Stimulated activated CD4-positive, alpha-beta T cell treated with anti-CD3 and anti-CD28 coated beads, Interleukin-1b, Interleukin-23, amount 100 ng/mL, for 24 hours (primary cell): Measurements from ENCODE around the gene UCHL1.

ENCODE experiments used
- DNase-seq, 4 experiments: peaks; one replicate each; pipeline ENCODE4 v3.0.0-alpha.2; 2020; ENCODE audit warnings: low read depth in 4 of 4, low spot score in 1 of 4

The UCHL1 gene

DNA sequence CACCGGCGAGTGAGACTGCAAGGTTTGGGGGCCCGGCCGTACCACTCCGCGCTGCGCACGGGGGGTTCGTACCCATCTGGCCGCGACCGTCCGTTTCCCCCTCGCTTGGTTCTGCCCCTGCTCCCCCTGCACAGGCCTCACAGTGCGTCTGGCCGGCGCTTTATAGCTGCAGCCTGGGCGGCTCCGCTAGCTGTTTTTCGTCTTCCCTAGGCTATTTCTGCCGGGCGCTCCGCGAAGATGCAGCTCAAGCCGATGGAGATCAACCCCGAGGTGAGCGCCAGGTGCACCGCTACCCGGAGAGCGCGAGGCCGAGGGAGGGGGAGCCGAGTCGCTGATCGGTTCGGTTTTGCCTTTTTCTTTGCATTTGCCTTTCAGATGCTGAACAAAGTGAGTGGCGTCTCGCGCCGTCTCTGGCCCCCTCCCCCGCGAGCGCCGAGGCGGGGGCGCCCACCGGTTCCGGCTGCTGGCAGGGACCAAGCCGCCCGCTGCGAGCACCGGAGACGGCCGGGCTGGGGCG, at the start of gene UCHL1:
UCHL1 (plus strand) TSS at position 189 of the 517 bp plus-strand sequence; CDS start at position 238, 49 bp downstream.
- DNase-seq: no peak

DNA sequence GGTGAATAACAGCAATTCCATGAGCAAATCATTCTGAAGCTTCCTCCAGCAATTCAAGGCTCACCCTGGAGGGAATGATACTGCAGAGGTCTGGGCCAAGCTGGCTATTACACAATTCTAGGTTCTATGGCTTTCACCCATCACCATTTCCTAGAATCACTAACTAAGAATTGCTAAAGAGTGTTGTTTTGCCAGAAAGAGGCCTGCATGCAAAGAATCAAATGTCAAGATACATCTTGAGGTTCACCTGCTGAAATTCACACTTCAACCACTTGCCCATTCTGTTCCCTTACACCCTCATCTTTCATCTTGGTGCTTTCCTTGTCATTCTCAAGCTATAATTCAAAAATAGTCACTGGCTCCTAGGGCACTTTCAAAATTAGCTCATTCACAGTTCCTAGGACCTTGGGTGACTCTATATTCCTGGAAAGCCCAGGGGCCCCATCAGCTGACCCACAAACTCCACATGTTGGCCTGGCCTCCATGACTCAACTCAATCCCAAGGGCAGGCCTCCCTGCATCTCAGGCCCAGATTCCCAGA, 49.4 kb upstream of the UCHL1 start:
- DNase-seq: no peak

DNA sequence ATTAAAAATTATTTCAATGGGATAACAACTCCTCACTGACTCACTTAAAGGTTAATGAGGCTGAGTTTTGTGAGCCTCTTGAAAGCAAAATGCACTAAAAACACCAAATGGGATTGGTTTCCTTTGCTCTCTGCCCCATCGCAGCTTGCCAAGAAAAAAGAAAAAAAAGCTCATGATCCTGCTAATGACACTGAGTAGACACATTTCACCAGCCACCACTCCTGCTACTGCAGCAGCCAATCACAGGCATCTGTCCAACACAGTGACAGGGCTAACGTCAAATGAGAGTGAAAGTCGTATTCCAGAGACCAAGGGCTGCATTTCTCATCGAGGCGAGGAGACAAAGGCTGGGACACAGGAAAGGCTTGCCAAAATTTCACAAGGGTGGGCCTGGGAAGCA, 47.5 kb upstream of the UCHL1 start:
- no peak for DNase-seq

DNA sequence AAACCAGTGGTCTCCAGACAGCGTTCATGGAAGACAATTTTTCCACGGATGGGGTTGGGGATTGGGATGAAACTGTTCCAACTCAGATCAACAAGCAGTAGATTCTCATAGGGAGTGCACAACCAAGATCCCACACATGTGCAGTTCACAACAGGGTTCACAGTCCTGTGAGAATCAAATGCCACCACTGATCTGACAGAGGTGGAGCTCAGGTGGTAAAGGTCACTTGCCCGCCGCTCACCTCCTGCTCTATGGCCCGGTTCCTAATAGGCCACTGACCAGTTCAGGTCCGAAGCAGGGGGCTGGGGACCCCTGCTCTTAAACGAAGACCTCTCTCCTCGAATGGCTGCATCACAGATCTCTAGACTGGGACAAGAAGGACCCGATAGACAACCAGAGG, 46.8 kb upstream of the UCHL1 start:
- no peak for DNase-seq

DNA sequence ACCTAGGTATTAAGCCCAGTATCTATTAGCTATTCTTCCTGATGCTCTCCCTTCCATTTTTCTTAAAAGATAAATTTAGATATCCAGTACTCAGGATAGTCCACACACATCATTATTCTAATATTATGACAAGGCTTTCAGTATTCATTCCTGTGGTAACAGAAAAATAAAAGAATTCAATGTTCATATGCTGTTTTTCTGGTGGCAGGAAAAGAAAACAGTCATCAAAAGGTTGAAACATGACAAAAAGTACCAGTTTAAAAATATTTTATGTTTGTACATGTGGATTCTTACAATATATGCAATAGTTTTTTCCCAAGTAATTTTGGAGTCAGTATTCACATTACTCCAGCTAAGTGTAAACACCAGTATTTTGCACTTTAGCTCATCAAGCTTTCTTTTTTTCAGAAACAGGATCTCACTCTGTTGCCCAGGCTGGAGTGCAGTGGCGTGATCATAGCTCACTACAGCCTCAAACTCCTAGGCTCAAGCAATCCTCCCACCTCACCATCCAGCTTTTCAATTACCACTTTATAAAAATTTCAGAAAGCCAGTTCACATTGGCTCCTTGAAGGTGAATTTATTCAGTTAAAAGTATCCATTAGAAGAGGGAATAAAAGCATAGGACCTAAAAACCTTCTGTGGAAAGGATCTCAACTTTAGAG, 44.6 kb upstream of the UCHL1 start:
- no peak for DNase-seq

DNA sequence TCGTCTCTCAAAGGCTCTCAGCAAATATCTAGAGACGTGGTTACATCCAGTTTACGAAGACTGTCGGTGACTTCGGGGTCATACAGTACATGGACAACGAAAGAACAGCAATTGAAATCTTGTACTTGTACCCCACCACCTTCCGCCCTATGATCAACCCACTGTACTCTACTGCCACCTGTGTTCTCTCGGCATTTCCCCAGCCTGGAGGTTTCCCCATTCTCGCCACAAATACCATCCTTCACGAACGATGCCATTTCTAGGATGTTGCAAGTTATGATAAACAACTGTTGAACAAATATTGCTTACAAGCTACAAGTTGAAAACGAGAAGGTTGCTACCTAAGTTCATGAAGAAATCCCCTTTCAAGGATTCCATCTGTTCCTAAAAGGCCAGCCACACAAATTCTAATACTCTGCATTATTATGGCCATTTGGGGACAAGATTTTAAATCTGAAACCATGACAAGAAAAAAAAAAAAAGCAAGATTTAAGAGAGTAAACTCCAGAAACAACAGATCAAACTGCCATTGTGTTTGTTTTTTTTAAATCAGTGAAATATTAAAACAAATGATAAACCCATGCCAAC, 44.0 kb upstream of the UCHL1 start:
- DNase-seq: no peak

DNA sequence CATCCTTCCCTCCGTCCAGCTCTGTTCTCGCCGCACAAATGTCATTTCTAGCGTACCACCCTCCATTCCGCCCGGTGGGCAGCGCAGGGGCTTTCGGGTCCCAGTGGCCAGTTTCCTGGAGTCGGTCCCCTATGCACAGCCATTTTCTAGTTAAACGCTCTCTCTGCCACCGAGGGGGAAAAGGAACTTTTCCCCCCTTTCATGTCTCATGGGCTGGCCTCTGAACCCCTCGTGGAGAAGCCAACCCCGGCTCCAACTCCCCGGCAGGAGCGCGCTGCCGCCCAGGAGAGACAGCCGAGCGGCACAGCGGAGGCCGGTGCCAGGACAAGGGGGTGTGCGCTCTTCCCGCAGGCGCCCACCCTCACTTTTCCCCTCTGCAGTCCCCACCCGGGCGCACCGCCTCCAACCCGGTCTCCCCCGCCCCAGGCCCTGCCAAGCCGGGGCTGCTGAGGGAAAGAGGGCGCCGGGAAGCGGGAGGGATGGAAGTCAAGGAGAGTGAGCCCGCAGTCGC, 43.0 kb upstream of the UCHL1 start:
- no peak for DNase-seq

DNA sequence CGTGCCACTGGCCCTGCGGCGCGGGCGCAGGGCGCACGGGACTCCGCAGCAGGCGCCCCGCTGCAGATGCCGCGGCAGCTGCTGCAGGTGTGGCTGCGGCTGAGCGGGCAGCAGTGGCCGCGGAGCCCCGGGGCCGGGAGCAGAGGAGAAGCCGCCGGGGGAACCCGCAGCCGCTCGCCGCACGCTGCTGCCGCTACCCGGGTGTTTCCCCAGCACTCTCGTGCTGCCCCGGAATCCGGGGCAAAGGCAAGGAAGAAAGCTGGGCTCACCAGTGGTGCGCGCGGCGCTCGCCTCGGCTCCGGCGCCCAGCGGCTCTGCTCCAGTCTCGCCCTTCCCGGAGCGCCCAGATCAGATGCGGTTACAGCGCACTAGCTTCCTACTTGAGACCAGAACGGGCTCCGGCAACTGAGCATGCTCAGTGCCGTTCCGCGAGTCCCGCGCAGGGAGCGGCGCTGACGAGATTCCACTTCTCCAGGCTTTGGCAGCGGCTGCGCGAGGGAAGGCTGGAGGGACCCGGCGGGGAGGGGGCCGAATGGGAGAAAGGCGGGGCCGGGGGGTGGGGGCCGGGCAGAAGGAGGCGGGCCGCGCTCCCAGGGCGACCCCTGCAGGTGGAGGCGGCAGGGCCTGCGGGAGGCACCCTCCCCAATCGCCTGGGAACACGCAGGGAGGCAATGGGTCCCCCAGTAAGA, 42.4 kb upstream of the UCHL1 start, which contains the start of gene APBB2:
APBB2 (minus strand) TSS at position 407 of the 689 bp plus-strand sequence. CDS start 181,288 bp downstream, outside the sequence.
- peak in 2 of 4 experiments; percentile 27 to 53 for DNase-seq

DNA sequence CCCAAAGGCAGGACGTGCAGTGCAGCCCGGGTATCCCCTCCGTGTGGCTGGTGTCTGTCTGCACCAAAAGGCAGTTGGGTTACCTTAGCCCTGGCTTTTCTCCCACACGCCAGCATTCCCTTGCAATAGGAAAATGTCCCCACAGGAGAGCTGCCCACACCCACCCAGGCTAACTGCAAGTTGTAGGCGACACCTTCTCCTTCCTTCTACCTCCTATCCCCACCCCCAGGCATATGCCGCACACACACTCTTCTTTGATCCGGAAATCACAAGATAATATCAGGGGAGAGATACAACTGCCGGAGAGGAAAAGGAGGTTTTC, 41.9 kb upstream of the UCHL1 start:
- DNase-seq: no peak

DNA sequence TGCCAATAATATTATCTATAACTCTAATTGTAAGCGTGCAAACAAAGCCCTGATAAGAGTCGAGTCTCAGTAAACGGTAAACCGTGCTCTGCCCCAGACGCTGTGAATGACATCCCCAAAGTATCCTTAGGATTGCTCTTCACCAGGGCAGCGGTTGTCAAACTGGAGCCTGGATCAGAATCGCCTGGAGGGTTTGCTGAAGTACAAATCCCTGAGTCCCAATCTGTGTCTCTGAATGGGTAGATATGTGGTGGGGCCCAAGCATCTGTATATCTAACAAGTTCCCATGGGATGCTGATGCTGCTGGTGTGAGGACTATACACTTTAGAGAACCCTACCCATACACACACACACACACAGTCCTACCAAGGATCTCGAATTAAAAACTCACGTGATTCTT, 41.6 kb upstream of the UCHL1 start:
- DNase-seq: no peak

DNA sequence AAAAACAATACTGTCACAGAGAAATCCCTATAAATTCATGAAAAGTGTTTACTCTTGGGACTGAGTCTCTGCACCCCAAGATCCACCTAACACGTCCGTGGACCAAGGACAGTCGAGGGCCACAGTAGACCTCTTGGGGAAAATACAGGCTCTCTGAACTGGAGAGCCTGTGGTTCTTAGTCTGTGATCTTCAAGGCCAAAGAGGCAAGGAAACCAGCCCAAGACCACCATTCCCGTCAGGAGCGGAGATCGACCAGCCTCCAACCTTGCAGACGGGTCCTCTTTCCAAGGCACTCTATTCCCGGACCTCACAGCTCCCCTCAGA, 40.8 kb upstream of the UCHL1 start:
- DNase-seq: no peak

DNA sequence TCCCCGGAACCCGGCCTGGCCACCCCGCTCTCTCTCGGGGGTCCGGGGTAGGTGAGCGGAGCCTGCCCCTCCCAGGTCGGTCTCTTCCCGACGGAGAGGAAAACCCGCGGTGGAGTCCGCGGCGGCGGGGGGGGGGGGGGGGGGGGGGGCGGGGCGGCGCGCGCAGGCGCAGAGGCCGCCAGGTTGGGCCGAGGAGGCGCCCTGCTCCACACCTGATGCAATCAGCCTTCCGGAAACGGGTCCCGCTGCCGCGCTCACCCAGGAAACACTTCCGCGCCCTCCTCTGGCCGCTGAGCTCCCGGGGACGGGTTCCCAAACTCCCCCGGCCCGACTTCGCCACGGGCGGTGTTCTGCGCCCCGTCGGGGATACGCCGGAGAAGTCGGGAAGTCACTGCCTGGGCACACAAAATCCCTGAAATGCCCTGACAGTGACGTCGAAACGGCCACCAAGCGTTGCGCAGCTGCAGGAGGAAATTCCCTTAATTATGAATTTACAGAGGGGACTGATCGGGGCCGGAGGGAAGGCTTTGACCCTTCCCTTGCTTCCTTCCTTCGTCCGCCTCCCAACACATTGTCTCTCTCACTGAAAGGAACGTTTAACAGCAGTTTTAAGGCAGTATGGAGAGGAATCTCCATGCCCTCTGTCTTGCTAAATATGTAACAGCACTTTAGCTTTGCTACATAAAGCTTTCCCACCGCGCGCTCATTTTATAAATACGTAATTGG, 40.3 kb upstream of the UCHL1 start:
- peak in 2 of 4 experiments; percentile 47 to 67 for DNase-seq

DNA sequence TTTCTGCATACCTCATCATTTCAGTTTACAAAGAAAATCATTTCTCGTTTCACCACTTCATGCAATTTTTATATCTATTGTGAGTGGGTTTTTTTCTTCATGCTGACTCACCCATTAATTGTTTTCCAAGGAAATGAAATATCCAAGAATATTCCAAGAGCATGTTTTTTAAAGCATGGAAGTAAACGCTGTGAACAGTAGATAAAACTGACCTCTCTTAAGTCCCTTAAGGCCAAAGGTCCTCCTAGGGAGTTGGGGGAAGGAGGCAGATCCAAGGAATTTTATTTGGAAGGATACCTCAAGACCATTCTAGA, 39.8 kb upstream of the UCHL1 start:
- DNase-seq: no peak

DNA sequence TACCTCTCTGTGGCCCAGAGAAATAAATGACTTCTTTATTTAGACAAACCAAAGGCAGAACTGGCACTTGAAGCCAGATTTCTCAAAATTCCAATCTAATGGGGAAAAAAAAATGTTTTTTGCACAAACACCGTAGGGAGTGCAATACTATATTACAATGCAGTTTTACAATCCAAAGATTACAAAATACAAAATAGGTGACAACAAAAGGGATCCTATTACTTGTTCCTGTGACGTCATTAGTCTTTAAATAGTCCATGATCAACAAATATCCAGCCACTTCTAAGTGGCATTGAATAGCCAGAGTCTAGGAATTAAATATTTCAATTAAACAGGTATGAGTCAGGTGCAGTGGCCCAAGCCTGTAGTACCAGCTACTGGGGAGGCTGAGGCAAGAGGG, 39.4 kb upstream of the UCHL1 start:
- DNase-seq: no peak

DNA sequence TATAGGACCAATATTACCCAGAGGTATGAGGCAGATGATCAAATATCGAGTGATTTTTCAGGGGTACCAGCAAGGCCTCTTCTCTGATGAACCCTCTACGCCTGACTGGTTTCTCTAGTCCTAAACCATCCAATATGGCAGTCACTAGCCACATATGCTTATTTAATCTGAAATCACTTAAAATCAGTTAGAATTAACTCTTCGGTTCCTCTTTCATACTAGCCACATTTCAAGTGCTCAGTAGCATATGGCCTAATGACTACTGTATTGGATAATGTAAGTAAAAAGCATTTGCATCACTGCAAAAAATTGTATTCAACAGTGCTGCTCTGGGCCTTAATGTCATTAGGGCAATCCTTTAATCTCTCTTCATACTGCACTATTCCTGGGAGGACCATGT, 38.0 kb upstream of the UCHL1 start:
- no peak for DNase-seq

DNA sequence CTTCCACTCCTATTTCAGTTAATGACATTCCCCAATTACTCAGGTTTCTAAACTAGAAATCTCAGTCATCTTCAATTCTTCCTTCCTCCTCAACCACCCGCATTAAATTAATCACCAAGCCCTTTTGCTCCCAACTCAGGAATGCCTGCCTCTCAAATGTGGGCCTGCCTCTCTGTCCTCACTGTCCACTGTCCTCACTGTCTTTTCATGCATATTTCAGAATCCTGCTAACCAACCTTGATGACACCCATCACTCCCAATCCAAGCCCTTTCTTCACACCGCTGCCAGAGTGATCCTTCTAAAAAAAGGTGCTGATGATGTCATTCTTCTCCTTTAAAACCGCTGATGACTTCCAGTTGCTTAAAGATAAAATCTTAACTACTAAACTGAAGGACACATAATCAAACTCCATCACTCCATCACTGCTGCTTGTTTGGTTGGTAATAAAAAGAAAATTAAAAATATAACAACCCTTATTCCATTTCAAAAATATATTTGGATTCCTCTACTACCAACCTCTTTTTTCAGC, 37.2 kb upstream of the UCHL1 start:
- no peak for DNase-seq

DNA sequence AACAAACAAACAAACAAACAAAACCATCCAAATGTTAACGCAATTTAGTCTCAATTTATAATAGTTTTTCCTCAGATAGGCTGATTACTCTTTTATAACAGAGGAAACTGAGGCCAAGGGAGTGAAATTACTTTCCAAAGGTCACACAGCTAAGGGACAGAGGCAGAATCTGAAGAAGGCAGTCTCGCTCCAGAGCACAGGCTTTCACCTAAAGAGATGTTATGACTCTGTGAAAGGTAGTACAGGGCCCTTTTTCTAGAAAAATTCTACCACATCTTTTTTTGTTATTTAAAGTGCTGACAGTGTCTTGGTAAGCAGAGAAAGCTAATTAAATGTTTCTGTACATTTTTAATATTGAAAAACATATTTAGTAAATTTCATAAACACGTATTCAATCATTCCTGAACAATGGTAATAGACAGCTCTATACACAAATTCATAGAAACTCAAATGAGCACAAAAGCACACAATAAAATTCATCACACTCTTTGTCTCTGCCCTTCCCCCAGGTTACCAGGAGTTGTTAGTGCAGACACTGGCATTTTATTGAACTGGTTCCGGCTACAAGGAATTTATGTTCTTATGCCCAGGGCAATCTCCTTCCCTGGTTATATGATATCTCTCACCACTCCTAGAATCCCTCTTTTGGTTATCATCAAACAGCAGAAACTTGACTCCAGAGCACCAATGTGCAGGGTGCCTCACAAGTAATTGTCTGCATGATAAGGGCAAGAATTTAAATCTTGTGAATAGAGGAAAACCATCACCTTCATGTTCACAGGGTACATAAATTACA, 34.7 kb upstream of the UCHL1 start:
- no peak for DNase-seq

DNA sequence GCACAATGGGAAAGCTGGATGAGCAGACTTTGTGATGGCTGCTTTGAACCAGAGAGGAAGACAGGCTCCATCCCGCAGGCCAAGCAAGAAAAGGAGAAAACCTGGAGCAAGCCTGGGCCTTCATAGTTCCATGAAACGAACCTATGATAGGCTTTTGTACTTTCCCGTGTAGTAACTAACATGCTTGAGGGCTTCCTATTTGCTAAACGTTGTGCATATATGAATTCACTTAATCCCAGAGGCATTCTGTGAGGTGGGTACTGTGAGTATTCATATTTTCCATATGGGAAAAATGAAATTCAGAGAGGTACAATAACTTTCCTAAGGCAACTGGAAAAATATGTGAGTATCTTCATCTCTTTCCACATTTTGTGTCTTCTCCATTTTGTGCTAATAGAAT, 28.8 kb upstream of the UCHL1 start:
- DNase-seq: no peak

DNA sequence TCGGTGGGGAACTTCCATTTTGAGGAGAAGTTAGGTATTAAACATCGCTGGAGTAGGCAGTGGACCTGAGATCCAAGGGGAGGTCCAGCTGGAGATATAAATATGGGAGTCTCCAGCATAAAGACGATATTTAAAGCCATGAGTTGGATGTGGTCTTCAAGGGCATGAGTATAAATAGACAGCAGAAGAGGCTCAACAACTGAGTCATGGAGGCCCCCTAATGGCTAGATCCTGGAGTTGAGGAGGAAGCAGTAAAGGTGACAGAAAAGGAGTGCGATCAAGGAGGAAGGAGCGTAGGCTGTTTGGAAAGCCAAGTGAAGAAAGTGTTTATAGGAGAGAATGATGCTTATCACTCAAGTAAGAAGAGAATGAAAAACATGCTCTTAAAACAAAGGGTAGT, 24.3 kb upstream of the UCHL1 start:
- DNase-seq: no peak

DNA sequence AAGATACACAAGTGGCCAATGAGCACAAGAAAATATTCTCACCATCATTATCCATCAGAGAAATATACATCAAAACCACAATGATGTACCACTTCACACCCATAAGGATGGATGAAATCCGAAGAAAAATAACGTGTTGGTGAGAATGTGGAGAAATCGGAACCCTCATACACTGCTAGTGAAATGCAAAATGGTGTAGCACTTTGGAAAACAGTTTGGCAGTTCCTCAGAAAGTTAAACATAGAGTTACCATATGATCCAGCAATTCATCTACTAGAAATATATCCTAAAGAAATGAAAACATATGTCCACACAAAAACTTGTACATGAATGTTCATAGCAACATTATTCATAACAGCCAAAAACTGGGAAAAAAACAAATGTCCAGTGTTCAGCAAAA, 23.9 kb upstream of the UCHL1 start:
- no peak for DNase-seq

DNA sequence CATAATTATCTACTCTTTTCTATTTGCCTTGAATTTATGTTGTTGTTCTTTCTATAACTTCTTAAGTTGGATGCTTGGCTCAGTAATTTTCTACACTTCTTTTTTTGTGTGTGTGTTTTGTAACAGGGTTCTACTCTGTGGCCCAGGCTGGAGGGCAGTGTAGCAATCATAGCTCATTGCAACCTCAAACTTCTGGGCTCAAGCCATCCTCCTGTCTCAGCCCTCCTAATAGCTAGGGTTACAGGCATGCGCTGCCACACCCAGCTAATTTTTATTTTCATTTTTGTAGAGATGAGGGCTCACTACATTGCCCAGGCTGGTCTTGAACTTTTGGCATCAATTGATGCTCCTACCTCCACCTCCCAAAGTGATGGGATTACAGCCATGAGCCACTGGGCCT, 20.7 kb upstream of the UCHL1 start:
- DNase-seq: no peak
